HG03457 (cell line): ENCODE measurements around the gene SSR2.

Source experiments
- ATAC-seq: cut with Tn5 transposase; IDR thresholded peaks from one replicate; pipeline ENCODE4 v1.9.1; 2021; ENCODE audit warnings: moderate number of reproducible peaks; ENCODE audit not compliant: unreplicated experiment

Gene SSR2

DNA sequence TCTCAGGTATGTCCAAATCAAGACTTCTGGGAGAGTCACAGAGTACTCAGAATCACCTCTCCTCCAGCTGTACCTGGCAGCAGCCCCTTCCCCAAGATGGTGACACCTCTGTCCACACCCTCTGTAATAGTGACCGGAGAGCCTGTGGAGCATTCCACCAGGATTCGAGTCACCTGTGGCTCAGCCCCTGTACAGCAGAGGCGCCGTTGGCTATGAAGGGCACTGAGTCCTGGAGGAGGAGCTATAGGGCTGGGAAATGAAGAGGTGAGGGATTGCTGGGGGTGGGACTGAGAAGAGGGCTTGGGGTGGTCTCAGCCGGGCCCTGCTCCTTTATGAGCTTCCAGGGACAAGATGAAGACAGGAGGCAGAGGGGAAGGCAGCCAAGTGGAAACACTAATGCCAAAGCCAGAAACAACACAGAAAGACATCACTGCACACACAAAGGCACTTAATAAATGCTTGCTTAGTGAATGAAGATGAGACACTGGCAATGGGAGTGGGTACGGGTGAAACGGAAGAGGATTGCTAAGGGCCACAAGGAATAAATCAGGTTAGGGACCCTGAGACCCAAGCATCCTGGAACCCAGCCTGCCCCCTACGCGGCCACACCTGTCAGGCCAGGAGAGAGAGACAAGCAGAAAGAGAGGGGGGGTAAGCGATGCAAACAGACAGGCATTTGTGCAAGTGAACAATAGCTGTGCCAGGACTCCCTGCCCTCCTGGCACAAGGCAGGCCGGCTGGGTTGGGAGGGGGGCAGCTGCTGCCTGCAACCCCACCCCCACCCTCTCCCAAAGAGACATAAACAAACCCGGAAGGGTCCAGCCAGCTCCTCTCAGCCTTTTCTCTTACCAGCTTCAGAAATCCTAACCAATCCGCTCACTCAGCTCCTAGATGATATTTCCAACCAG, 46.3 kb downstream of the SSR2 start:
- ATAC-seq, result no peak

DNA sequence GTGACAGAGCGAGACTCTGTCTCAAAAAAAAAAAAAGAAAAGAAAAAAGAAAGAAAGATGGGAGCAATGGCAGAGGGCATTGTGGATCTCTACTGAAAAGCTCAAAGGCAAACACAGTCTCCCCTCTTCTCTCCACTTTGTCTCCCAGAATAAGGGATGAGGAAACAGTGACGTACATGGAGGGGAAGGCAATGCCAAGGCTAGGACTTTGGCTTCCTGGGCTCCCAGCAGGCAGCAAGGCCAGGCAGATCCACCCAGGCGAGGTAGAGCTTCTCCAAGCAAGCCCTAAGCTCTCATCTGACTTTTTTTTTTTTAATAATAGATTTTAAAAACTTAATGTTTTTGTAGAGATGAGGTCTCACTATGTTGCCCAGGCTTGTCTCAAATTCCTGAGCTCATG, 47.0 kb downstream of the SSR2 start:
- no peak for ATAC-seq

DNA sequence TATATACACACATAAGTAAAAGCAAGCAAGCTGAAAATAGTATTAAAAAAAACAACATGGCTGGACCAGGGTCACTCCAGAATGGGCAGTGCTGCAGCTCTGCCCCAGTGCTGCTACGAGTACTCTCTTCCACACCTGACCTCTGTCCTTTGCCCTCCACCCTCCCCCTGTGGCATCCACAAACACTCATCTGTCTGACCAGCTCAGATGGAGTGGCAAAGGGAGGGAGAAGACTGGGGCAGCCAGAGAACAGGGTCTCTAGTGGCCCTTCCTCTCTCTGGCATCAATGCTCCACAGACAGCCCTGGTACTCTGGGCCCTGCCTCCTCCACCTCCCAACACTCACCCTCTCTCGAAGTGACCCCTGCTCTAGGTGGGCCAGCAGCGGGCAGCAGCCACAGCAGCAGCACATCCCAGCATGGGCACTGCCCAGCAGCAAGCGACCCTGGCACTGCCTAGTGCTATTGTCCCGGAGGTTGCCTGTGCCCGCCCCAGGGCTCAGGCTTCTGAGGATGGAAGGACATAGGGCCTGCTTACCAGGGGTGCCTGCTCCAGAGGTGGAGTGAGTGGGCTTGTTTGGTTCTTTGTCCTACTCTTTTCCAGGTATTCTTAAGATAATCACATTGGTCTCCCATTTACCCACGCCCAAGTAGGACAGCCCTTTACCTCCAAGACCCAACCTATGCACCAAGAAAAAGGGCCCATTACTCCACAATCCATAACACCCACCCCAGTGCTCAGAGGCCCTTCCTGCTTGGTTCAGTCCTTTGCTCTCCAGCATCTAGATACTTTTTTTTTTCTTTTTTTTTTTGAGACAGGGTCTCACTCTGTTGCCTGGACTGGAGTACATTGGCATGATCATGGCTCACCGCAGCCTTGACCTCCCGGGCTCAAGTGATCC, 48.6 kb downstream of the SSR2 start:
- ATAC-seq, result no peak

DNA sequence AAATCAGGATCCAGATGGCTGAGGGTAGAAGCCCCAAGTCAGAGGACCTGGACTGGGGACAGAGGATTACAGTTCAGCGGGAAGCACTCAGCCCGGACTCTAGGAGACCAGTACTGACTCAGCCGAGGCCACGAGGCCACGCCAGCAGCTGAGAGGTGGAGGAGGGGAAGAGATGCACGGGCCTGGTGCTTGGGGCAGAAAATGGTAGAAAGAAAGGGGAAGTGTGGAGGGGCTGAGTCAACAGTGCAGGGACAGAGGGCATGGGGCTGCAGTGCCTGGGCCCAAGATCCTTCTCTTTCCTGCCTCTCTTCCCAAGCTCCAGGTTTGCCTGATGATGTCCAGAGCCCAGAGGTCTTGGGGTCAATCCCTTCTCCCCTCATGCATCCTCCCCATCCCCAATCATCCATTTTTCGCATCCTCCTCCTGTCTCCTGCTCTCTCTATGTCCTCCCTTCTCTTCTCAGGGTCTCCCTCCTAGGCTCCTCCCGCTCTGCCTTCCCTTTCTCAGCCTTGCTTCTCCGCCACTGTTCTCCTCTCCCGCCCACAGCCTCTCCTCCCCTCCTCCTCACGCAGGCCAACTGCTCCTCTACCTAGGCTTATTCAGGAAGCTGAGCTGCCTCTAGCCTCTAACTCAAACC, 50.1 kb downstream of the SSR2 start:
- ATAC-seq, result no peak

DNA sequence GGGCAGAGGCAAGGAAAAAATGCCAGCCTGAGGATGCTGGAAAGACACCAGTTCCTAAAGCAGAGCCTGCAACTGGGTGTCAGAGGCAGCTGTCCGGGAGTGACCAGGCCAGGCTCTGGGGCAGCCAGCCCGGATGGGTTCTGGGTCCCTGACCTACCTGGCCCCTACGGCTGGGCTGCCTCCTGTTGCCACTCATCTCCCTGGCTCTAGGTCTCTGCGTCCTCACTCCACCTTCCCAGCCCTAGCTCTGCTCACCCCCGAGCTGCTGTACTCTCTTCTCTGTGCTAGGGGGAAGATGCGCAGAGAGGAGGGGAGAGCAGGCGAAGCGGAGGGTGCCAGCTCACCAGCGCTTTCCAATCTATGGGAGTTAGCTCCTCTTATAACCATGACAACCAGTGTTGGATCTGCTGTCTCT, 51.4 kb downstream of the SSR2 start:
- ATAC-seq, result no peak

DNA sequence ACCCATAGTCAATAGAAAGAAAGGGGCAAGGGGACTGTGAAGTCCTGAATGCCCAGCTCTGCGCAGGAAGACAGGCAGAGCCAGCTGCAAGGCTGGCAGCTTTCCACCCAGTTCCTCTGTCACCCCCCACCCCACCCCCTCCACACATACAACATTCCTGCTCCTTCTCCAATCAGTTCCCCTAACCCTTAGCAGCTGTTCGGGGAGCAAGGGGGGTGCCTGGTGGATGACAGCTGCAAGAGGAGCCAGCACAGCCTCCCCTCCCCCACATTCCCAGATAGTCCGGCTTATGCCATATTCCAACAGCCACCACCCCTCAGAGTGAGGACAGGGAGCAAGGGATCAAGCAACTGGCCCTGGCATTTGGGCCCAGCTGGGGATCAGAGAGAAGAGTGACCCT, 52.1 kb downstream of the SSR2 start:
- ATAC-seq, result no peak

DNA sequence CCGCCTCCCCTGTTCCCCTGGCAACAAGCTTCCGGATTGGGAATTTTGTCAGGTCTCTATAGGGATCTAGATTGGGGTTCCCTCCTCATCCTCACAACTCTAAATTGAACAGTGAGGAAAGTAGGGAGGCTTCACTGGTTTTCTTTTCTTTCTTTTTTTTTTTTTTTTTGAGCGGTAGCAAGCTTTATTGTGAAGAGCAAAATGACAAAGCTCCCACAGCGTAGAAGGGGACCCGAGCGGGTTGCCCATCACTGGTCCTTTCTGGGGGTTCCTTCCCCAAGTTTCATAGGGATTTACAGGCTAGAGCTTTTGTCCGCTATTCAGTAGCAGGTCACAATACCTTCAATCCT, 52.7 kb downstream of the SSR2 start:
- no peak for ATAC-seq

DNA sequence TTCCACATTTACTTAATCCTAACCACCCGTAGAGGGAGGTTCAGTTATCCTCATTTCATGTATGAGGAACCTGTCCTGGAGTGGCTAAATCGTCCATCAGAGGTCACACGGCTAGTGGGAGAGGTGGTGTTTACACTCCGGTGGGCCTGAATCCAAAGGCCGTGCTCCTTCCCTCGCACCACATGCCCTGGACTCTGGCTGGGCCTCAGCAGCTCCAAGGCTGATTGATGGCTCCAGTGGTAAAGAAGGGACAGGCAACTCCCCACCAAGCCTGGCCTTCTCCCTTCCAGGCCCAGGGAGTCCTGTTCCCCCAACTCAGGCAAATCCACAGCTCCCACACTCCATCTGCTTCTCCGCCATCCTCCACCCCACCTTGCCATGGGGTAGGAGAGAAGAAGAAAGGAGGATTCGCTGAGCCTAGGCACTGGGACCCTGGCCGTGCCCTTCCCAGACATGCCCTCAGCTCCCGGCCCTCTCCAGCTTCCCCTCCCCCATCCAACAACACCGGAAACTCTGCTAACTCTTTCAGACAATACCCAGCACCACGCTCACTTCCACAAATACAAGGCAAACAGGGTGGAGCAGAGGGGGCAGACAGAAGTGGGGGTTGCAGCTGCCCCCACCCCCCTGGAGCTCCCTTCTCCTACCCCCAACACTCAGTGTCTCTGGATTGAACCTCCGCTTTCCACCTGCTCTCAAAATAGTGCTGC, 53.3 kb downstream of the SSR2 start:
- no peak for ATAC-seq

DNA sequence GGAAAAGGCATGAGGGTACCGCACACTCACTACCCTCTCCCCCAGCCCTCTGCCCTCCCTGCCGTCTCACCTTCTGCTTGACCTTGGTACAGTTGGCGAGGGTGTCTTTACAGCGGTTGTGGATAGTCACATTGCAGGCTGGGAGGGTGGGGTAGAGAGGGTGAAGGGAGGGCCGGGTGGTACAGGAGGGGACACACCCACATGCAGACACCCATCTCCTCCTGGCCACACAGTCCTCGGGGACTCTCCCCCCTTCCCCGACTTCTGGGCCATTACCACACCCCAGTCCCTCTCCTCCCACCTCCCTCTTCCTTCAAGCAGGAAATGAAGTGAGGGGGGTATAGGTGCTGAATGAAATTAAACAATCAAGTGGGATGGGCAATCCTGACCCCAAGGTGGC, 54.0 kb downstream of the SSR2 start:
- no peak for ATAC-seq

DNA sequence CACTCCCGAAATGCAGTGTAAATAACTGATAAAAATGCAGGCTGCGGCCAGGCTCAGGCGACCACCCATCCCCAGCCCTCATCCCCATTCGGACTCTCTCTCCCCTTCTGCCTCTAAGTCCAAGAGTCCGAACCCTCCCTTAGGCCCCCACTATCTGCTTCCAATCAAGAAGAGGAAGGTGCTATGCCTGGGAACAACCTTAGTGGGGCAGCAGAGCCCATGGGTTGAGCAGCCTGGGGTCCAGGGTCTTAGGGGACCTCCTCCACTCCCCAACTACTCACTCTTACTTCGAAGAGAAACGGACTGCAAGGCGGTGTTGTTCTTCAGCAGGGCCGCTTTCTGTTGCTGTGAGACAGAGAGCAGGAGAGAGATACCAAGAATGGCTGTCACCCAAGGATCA, 54.6 kb downstream of the SSR2 start:
- ATAC-seq, result no peak

DNA sequence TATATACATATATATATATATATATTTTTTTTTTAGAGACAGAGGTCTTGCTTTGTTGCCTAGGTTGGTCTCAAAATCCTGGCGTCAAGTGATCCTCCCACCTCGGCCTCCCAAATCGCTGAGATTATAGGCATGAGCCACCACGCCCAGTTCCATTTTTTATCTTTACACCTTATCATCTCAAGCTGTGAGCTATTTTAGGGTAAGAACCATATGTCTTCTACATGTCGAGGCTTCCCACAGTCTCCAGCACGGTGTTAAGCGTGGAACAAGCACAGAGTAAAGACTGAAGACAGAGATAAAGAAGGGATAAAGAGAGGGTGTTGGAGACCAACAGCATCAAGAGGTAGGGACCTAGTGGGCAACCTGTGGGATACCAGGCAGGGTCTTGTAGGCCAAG, 56.6 kb downstream of the SSR2 start:
- no peak for ATAC-seq

DNA sequence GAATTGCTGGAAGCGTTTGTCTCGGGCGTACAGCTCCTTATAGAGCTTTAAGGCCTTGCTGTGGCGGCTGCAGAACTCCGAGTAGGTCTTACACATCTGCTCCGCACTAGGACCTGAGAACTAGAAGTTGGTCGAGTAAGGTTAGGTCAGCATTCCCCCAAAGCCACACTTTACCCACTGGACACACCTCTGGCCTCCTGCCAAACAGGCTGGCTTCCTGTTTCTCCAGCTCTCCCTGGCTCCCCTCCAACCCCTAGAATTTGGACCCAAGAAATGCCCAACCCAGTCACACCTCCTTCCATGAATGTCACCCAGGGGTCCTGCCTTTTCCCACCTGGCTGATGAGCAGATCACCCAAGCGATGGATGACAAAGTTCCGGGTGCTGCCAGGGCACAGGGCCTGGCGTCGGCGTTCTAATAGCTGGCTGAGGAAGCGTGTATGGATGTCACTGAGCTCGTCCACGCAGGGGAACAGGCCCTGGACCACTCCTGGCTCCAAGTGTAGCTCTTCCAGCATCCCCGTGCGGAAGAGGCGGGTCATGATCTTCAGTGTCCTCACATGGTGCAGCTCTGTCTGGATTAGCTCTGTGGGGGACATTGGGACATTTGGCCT, 58.0 kb downstream of the SSR2 start:
- ATAC-seq, result no peak

DNA sequence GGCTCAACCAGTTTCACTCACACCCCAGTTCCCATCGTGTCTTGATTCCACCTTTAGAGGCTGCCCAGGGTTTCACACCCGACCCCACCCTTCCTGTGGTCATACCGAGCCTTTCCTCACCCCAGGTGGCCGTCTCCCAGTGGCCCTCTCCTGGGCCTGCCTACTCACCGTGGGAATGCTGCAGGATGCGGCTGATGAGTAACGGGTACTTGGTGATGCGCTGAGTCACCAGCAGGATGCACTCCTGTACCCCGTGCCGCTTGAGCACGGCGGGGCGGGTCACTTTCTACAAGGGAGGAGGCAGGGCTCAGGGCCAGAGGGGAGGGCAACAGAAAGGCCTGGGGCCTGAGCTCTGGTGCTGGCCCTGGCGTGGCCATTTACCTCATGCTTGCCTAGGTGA, 58.8 kb downstream of the SSR2 start:
- no peak for ATAC-seq

DNA sequence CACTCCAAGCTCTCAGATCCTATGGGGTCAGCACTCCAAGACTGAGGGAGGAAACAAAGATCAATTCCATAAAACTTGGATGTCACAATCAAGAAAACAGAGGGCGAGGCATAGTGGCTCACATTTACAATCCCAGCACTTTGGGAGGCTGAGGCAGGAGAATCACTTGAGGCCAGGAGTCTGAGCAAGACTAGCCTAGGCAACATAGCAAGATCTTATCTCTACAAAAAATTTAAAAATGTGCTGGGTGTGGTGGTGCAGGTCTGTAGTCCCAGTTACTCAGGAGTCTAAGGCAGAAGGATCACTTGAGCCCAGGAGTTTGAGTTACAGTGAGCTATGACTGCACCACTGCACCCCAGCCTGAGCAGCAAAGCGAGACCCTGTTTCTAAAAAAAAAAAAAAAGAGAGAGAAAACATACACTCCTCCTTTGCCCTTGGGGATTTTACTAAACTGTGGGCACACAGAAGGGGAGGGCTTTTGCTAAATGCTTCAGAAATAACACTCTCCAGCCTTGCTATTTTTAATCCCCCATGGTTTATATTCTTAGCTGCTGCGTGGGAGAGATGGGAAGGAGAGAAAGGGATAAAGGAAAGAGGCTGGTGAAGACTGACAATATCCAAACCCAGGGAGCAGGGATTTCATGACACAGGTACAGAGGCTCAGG, 60.5 kb downstream of the SSR2 start:
- no peak for ATAC-seq
